GM12892 (cell line): Measurements from ENCODE around the gene FLT3LG.

ENCODE experiments used
- DNase-seq: peaks from one replicate; pipeline ENCODE4 v3.0.0; 2011; ENCODE audit not compliant: insufficient read length
- FAIRE-seq: peaks from 2 replicates; lab custom pipeline; 2011; peaks lifted over from hg19 to GRCh38; lab: Jason Lieb, UNC
- POLR2A ChIP-seq: IDR thresholded peaks from 2 replicates; pipeline ENCODE4 v1.6.1; 2011; ENCODE audit warnings: low read depth, low read length, control low read depth
- POLR2AphosphoS5 ChIP-seq: IDR thresholded peaks from 2 replicates; pipeline ENCODE4 v1.6.1; 2011; ENCODE audit warnings: low read depth, low read length, control low read depth
- TAF1 ChIP-seq: IDR thresholded peaks from 2 replicates; pipeline ENCODE4 v1.6.1; 2011; ENCODE audit warnings: low read depth, mild to moderate bottlenecking, control low read depth, low read length, borderline replicate concordance

FLT3LG gene

GRCh38 chr19:49498475-49498874, 24.5 kb downstream of the FLT3LG start:
- FAIRE-seq = no peak
- TF ChIP-seq POLR2AphosphoS5 (no peak), TAF1 (no peak), POLR2A (no peak)
- DNase-seq = no peak

DNA sequence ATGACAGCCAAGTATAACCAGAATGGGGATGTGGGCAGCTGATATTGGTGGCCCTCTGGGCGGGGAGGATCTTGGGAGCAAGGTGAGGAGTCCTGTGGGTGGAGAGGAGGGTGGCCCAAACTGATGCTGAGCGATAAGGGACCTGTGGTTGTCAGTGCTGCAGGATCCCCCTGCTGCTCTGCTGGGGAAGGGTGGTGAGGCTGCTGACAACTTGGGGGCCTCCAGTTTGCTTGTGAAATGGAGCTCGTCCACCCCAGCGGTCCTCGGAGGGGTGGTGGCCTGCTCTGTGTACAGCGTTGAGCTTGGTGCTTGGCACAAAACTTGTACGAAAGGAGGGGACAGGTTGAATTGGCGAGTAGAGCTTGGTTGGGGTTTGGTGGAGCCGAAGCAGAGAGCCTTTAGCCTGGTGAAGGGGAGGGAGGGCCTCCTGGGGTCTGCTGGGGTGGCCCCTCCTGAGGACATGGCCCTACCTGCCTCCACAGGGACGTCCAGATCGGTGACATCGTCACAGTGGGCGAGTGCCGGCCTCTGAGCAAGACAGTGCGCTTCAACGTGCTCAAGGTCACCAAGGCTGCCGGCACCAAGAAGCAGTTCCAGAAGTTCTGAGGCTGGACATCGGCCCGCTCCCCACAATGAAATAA, 25.1 kb downstream of the FLT3LG start:
- no peak for FAIRE-seq
- TF ChIP-seq POLR2A = no peak
- no peak for TF ChIP-seq POLR2AphosphoS5
- no peak for TF ChIP-seq TAF1

GRCh38 chr19:49502866-49503581, 29.0 kb downstream of the FLT3LG start:
- FAIRE-seq (no peak), DNase-seq (no peak)
- TF ChIP-seq POLR2AphosphoS5 (no peak), TAF1 (no peak), POLR2A (no peak)

More for the DNA sequence above, 25.1 kb downstream of the FLT3LG start:
- no peak for DNase-seq

DNA sequence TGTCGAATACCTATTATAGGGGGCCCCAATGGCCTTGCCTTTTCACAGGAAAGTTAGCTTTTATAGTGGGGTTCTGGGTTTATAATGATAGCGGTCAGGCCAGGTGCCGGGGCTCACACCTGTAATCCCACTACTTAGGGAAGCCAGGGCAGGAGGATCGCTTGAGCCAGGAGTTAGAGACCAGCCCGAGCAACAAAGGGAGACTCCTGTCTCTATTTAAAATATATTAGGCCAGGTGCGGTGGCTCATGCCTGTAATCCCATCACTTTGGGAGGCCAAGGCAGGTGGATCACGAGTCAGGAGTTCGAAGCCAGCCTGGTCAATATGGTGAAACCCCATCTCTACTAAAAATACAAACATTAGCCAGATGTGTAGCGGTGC, 29.6 kb downstream of the FLT3LG start:
- TF ChIP-seq POLR2A (no peak), POLR2AphosphoS5 (no peak), TAF1 (no peak)
- FAIRE-seq = no peak

GRCh38 chr19:49506575-49507105, 32.6 kb downstream of the FLT3LG start:
- DNase-seq (peak; percentile 76), FAIRE-seq (peak; percentile 79)
- TF ChIP-seq TAF1 (no peak), POLR2A (no peak), POLR2AphosphoS5 (no peak)

More for the DNA sequence above, 29.6 kb downstream of the FLT3LG start:
- DNase-seq = no peak

DNA sequence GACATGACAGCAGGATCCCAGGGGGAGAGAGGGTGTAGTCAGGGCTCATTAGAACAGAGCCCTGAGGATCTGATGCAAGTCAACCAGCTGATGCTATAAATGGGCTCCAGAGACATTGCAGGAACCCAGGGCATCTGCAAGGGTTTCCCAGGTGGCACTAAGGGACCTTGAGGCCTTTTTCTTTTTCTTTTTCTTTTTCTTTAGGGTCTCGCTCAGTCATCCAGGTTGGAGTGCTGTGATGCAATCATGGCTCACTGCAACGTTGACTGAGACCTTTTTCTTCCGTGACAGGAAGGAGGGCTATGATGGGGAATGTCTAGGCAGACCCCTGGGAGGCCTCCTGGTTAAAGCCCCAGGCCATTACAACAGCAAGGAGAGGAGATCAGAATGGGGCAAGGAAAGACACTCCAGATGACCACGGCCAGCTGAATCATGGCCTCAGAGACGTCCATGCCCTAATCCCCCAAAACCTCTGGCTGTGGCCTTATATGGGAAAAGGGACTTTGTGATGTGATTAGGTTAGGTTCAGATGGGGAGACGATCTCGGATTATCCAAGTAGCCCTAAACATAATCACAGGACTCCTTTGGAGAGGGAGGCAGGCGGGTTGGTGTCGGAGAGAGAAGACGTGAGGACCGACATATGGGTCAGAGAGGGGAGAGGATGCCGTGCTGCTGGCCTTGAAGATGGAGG, 33.9 kb downstream of the FLT3LG start:
- no peak for DNase-seq
- TF ChIP-seq POLR2A = no peak
- TF ChIP-seq POLR2AphosphoS5 = no peak
- no peak for TF ChIP-seq TAF1
- no peak for FAIRE-seq

DNA sequence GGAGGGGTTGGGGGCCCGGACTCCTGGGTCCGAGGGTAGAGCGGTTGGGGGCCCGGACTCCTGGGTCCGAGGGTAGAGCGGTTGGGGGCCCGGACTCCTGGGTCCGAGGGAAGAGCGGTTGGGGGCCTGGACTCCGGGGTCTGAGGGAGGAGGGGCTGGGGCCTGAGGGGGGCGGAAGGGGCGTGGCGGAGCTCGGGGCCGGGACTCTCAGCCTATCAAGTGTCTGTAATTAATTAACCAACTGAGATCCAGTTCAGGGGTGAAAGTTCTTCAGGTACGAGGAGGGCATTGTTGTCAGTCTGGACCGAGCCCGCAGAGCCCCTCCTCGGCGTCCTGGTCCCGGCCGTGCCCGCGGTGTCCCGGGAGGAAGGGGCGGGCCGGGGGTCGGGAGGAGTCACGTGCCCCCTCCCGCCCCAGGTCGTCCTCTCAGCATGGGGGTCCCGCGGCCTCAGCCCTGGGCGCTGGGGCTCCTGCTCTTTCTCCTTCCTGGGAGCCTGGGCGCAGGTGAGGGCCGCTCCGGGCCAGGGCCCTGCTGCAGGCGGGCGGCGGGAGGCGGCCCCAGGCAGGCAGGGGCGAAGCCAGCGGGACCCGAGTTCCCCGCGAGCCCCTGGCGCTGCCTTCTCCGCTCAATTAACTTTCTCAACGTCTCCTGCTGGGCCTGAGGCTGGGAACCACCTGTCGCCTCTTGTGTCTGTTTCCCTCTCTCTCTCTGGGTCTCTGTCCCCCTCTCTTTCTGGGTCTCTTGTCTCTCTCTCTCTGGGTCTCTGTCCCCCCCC, 39.1 kb downstream of the FLT3LG start:
- DNase-seq = no peak
- TF ChIP-seq POLR2A = no peak
- no peak for TF ChIP-seq POLR2AphosphoS5
- no peak for TF ChIP-seq TAF1
- no peak for FAIRE-seq

DNA sequence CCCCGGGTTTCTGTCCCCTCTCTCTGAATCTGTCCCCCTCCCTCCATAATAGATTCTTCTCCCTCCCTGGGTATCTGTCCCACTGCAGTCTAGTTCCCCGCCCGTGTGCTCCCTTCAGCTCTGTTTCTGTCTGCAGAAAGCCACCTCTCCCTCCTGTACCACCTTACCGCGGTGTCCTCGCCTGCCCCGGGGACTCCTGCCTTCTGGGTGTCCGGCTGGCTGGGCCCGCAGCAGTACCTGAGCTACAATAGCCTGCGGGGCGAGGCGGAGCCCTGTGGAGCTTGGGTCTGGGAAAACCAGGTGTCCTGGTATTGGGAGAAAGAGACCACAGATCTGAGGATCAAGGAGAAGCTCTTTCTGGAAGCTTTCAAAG, 39.7 kb downstream of the FLT3LG start:
- no peak for TF ChIP-seq POLR2AphosphoS5
- TF ChIP-seq TAF1 = no peak
- no peak for TF ChIP-seq POLR2A
- no peak for FAIRE-seq
- no peak for DNase-seq

DNA sequence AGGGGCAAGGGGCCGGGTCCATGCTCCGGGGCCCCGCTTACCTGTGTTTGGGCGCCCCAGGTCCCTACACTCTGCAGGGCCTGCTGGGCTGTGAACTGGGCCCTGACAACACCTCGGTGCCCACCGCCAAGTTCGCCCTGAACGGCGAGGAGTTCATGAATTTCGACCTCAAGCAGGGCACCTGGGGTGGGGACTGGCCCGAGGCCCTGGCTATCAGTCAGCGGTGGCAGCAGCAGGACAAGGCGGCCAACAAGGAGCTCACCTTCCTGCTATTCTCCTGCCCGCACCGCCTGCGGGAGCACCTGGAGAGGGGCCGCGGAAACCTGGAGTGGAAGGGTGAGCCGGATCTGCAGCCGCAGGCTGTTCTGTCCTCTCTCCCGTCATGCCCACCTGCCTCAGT, 40.1 kb downstream of the FLT3LG start:
- no peak for FAIRE-seq

DNA sequence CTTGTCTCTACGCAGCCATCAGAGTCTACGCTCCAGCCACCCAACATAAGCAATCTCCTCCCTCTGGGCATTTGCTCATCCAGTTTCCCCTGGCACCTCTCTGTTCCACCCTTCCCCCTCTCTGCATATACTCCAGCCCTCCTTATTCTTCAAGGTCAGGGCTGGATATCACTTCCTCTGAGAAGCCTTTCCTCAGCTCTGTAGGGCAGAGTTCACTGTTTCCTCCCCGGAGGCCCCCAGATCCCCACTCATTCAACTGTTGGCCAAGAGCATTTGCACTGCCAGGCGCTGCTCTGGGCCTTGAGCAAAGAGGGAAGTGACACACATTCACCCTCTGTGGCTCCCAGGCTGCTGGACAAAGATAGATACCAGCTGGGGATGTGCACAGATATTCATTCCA, 41.8 kb downstream of the FLT3LG start:
- no peak for TF ChIP-seq TAF1
- no peak for TF ChIP-seq POLR2AphosphoS5
- TF ChIP-seq POLR2A = no peak
- no peak for DNase-seq
- FAIRE-seq = no peak

More for the DNA sequence above, 40.1 kb downstream of the FLT3LG start:
- no peak for DNase-seq
- TF ChIP-seq POLR2AphosphoS5 = no peak
- no peak for TF ChIP-seq TAF1
- no peak for TF ChIP-seq POLR2A

DNA sequence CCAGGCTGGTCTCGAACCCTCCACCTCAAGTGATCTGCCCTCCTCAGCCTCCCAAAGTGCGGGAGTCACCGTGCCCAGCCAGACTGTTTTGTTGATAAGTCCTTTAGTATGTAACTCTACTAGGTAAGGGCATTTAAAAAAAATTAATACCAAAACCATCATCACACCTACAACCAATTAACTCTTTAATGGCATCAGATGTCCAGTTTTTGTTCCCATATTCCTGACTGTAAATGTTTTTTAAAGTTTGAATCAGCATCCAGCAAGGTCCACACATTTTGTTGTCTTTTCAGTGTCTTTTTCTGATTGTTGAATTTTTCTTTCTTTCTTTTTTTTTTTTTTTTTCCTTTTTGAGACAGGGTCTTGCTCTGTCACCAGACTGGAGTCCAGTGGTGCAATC, 44.0 kb downstream of the FLT3LG start:
- DNase-seq = no peak
- TF ChIP-seq POLR2A (no peak), POLR2AphosphoS5 (no peak), TAF1 (no peak)

More for the DNA sequence above, 44.0 kb downstream of the FLT3LG start:
- no peak for FAIRE-seq
